SK-N-MC (cell line): ENCODE data around the gene MIDN.

ENCODE experiments used
- DNase-seq: peaks from one replicate; pipeline ENCODE4 v3.0.0-alpha.2; 2011; ENCODE audit warnings: low read depth, low spot score
- H3K27ac ChIP-seq: fragments of 200-600 bp; sonication (generic); 2 replicates; pipeline ENCODE4 v1.5.1; 2016; ENCODE audit warnings: mixed run types
- H3K36me3 ChIP-seq: fragments of 200-600 bp; sonication (generic); 2 replicates; pipeline ENCODE4 v1.6.1; 2017; ENCODE audit warnings: antibody characterized with exemption, low read length, mixed read lengths; ENCODE audit not compliant: insufficient read depth
- H3K4me3 ChIP-seq: fragments of 200-600 bp; sonication (generic); 2 replicates; pipeline ENCODE4 v1.5.1; 2016
- H3K9ac ChIP-seq: fragments of 200-600 bp; sonication (generic); 2 replicates; pipeline ENCODE4 v1.8.0; 2017; ENCODE audit warnings: mixed run types, mixed read lengths; ENCODE audit not compliant: insufficient read length
- H3K9me3 ChIP-seq: fragments of 200-600 bp; sonication (generic); 2 replicates; pipeline ENCODE4 v1.6.1; 2017; ENCODE audit warnings: low read depth, mild to moderate bottlenecking, antibody characterized with exemption, low read length, moderate library complexity, mixed read lengths
- EZH2 ChIP-seq: fragments of 200-600 bp; sonication (generic); IDR thresholded peaks from one replicate; pipeline ENCODE4 v1.6.1; 2017; ENCODE audit warnings: antibody characterized with exemption
- FOXP2 ChIP-seq: optimal IDR thresholded peaks from 2 replicates; pipeline ENCODE3; 2011; ENCODE audit warnings: mild to moderate bottlenecking, moderate library complexity; ENCODE audit not compliant: insufficient read depth; ENCODE audit errors: extremely low read length, control extremely low read depth
- POLR2AphosphoS5 ChIP-seq: IDR thresholded peaks from 2 replicates; pipeline ENCODE4 v1.6.1; 2012; ENCODE audit warnings: mild to moderate bottlenecking, low read depth, low read length, borderline replicate concordance

MIDN gene

DNA sequence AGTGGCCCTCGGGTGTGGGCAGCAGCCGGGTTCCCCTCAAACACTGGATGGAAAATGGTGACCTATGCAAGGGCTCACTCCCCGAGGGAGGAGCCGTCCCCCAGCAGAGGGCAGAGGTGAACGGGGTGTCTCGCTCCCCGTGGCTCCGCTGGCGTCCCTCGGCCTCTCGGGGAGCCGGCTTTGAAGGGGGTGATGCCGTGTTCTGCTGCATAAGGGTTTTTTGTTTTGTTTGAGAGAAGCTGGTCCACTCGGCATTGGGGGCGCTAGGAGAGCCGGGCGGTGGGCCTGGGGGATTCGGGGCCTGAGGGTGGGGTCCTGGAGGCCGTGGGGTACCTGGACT lies 41.3 kb downstream of the MIDN start:
- TF ChIP-seq EZH2 (no peak), FOXP2 (no peak), POLR2AphosphoS5 (no peak)
- Histone ChIP-seq H3K36me3 (no peaks in the 10 kb centered on the region), H3K4me3 (no peak overlapping the region), H3K27ac (no peak overlapping the region), H3K9me3 (no peaks in the 10 kb centered on the region), H3K9ac (no peak overlapping the region)
- DNase-seq, result no peak

GRCh38 chr19:1290196-1290702 lies 41.9 kb downstream of the MIDN start:
- Histone ChIP-seq H3K4me3 (no peak overlapping the region), H3K27ac (no peak overlapping the region), H3K36me3 (no peaks in the 10 kb centered on the region), H3K9me3 (no peaks in the 10 kb centered on the region), H3K9ac (no peak overlapping the region)
- TF ChIP-seq EZH2 (no peak), FOXP2 (no peak), POLR2AphosphoS5 (no peak)
- no peak for DNase-seq

DNA sequence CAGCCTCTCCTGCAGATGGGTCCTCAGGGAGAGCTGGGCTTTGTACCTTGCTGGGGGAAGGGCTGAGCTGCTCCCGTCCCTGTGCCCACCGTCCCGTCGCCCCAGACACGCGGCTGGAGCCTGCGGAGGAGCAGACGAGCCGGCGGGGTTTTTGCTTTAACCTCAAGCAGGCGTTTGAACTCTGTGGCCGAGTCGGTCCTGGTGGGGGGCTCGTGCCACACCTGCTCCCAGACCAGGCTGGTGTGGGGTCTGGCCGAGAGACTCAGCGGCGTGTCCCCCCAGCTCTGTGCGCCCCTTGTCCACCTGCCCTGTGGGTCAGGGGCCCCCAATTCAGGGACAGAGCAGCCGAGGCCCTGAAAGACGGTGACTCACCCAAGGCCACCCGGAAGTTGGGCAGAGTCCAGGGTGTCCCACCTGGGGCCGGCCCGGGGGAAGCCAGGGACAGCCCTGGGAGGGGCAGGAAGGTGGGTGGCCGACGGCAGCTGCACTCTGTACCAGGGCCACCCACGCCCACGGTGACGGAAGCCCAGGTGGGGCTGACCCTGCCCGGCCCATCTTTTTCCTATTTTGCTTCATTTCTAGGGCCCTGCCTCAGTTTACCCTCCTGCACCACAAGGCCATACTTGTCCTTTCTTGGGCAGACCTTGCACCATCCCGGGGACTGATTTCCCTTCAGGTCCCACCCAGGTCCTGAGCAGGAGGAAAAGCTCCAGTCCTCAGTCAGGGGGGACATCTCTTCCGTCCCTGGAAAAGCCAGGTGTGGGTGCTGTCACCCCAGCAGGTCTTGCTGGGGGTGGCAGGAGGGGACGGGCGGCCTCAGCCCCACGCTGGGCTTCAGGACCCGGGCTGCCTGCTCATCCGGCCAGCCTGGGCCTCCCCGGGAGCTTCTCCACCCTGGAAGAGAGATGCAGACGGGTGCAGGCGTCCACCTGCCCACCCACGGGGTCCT lies 42.6 kb downstream of the MIDN start:
- Histone ChIP-seq H3K27ac (no peak overlapping the region), H3K9me3 (no peaks in the 10 kb centered on the region), H3K36me3 (no peaks in the 10 kb centered on the region), H3K4me3 (peak overlapping the region; percentile 70; the same call in 1 of the 2 replicates), H3K9ac (no peak overlapping the region)
- DNase-seq, result no peak
- TF ChIP-seq FOXP2 (no peak), POLR2AphosphoS5 (no peak), EZH2 (no peak)

GRCh38 chr19:1291761-1292418 lies 43.5 kb downstream of the MIDN start:
- TF ChIP-seq EZH2 (no peak), FOXP2 (no peak), POLR2AphosphoS5 (no peak)
- no peaks in the 10 kb centered on the region for H3K36me3 ChIP-seq
- peak overlapping the region; percentile 70 for H3K4me3 ChIP-seq
- no peaks in the 10 kb centered on the region for H3K9me3 ChIP-seq
- DNase-seq, result no peak
- H3K27ac ChIP-seq, result no peak overlapping the region
- H3K9ac ChIP-seq, result no peak overlapping the region

DNA sequence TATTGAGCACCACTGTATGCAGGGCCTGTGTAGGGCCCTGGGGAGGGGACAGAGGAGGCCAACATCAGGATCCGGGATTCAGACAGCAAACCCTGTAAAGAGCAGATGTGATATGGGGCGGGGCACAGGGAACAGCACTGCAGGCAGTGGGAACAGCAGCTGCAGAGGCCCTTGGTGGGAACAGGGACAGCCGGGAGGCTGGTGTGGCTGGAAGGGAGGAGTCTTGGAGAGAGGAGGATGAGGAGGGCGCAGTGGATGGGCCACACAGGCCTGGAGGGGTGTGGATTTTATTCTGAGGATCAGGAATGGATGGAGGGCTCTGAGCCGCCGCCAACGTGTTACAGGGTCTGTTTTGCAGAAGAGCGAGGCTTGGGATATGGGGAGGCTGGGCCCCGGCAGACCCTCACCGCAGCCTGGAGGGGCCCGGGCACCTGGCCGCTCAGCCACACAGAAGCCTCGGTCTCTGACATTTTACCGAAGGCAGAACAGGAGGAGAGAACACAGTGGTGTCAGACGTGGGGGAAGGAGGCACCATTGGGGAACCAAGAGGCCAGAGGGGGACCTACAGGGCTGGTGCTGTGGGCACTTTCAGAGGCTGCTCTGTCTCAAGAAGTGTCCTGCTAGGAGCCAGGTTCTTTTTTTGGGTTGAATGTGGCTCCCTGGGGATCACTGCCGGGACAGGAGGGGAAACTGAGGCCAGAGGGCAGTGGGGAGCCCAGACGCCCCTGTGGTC lies 44.2 kb downstream of the MIDN start:
- no peaks in the 10 kb centered on the region for H3K36me3 ChIP-seq
- DNase-seq, result no peak
- H3K9ac ChIP-seq, result no peak overlapping the region

GRCh38 chr19:1293782-1294604 lies 45.6 kb downstream of the MIDN start:
- TF ChIP-seq EZH2 (no peak), FOXP2 (no peak), POLR2AphosphoS5 (no peak)
- Histone ChIP-seq H3K36me3 (no peaks in the 10 kb centered on the region), H3K9me3 (no peaks in the 10 kb centered on the region), H3K27ac (no peak overlapping the region), H3K9ac (no peak overlapping the region), H3K4me3 (no peak overlapping the region)
- no peak for DNase-seq

More for the DNA sequence above, 44.2 kb downstream of the MIDN start:
- TF ChIP-seq POLR2AphosphoS5 (no peak), EZH2 (no peak), FOXP2 (no peak)
- Histone ChIP-seq H3K9me3 (no peaks in the 10 kb centered on the region), H3K27ac (no peak overlapping the region), H3K4me3 (peak overlapping the region; percentile 70)

DNA sequence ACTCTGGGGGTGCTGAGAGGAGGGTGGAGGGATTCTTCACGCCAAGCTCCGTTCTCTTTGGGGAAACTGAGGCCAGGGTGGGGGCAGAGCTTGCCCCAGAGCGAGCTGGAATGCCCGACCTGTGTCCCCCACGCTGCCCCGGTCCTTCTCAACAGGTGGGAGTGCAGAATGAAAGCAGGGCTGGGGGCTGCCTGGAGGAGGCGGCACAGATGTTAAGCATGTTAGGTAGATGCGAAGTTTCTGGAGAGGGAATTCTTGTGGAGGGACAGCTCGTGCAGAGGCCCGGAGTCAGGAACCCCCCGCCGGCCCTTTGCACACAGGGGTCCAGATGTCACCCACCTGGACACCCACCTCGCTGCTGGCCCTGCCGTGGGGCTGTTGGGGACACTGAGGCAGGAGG lies 46.3 kb downstream of the MIDN start:
- Histone ChIP-seq H3K9ac (no peak overlapping the region), H3K9me3 (no peaks in the 10 kb centered on the region), H3K27ac (no peak overlapping the region), H3K36me3 (no peaks in the 10 kb centered on the region), H3K4me3 (no peak overlapping the region)
- no peak for TF ChIP-seq FOXP2
- TF ChIP-seq POLR2AphosphoS5, result no peak
- no peak for TF ChIP-seq EZH2
- DNase-seq, result no peak
